Activated T-cell treated with anti-CD3 and anti-CD28 coated beads, Interleukin-2, amount 50 U/mL, for 72 hours (primary cell): ENCODE measurements around the gene CCDC190. TPM values are rescaled to one million over a fixed set of nuclear protein-coding genes. Genes with fewer than 3 reads are reported as not detected.
"Not testable (repeated sequence)": the region's sequence is repeated elsewhere in the genome, so short reads cannot be mapped to it uniquely, and the experiment has no call there.

ENCODE experiments used
- ATAC-seq, 2 donors: fragments of 150-1000 bp; cut with Tn5 transposase; replicated peaks in 1 of 2; 2 replicates each; pipeline ENCODE4 v1.10.0; 2021; ENCODE audit warnings: moderate library complexity in 2 of 2, mild to moderate bottlenecking in 1 of 2
- DNase-seq, 2 donors: peaks; one replicate each; pipeline ENCODE4 v3.0.0; 2021 to 2022; ENCODE audit warnings: mixed read lengths in 1 of 2
- H3K27ac Mint-ChIP-seq: one replicate; pipeline ENCODE4 v1.8.0; 2022; ENCODE audit warnings: mild to moderate bottlenecking, moderate library complexity, mixed read lengths
- H3K27me3 Mint-ChIP-seq: one replicate; pipeline ENCODE4 v1.8.0; 2022; ENCODE audit warnings: low read depth, mixed read lengths
- H3K36me3 Mint-ChIP-seq, 2 donors: one replicate each; pipeline ENCODE4 v1.8.0; 2022; ENCODE audit warnings: mixed read lengths in 2 of 2, mild to moderate bottlenecking in 1 of 2; ENCODE audit not compliant: insufficient read depth in 2 of 2
- H3K4me1 Mint-ChIP-seq: one replicate; pipeline ENCODE4 v1.8.0; 2022; ENCODE audit warnings: low read depth, mixed read lengths
- H3K4me3 Mint-ChIP-seq, 2 donors: one replicate each; pipeline ENCODE4 v1.8.0; 2022; ENCODE audit warnings: mild to moderate bottlenecking in 2 of 2, mixed read lengths in 2 of 2, moderate library complexity in 2 of 2
- H3K9me3 Mint-ChIP-seq, 2 donors: one replicate each; pipeline ENCODE4 v1.8.0; 2022; ENCODE audit warnings: mixed read lengths in 2 of 2
- total RNA-seq, 2 donors: library from RNA; stranded (reverse); gene quantifications; one replicate each; pipeline ENCODE4 v1.2.3, GENCODE V29; 2022

CCDC190 gene
- total RNA-seq, 2 donors from 2014 or later = not detected

- Mint-ChIP-seq H3K4me1 (peaks cover 7% of the 10 kb centered on the region), H3K36me3 (peaks cover 10 to 11% of the 10 kb centered on the region in 2 donors)
Measured at GRCh38 chr1:162840250-162840839, 20.6 kb downstream of the CCDC190 start.

DNA sequence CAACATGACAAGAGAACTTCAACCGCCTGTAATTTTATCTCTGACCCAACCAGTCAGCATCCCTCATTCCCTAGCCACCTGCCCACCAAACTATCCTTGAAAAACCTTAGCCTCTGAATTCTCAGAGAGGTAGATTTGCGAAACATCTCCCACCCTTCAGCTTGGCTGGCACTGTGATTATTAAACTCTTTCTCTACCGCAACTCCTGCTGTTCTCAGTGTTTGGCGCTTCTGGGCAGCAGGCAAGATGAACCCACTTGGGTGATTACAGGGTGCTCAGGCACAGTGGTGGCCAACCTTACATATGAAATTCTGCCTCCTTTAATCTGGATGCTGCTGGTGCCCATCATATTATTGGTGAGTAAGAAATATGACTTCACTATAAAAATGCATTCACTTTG is 22.1 kb downstream of the CCDC190 start:
- Mint-ChIP-seq H3K4me1 (peaks cover 22% of the 10 kb centered on the region), H3K27ac (no peak overlapping the region)

More at GRCh38 chr1:162840250-162840839, 20.6 kb downstream of the CCDC190 start:
- Mint-ChIP-seq H3K4me3 (no peak overlapping the region), H3K27ac (no peak overlapping the region), H3K9me3 (peaks cover 5 to 10% of the 10 kb centered on the region in 2 donors), H3K27me3 (peaks cover 32% of the 10 kb centered on the region)
- DNase-seq (no peak), ATAC-seq (no peak)

GRCh38 chr1:162835157-162835899 is 25.6 kb downstream of the CCDC190 start:
- Mint-ChIP-seq H3K4me1 (peaks cover 30% of the 10 kb centered on the region), H3K9me3 (peaks cover 5 to 8% of the 10 kb centered on the region in 2 donors), H3K36me3 (peaks cover 10 to 13% of the 10 kb centered on the region in 2 donors), H3K27ac (no peak overlapping the region), H3K27me3 (peaks cover 56% of the 10 kb centered on the region), H3K4me3 (peak overlapping the region; percentile 3 to 56)
- DNase-seq (peak; percentile 7 to 12), ATAC-seq (peak; percentile 93 to 95)

More for the DNA sequence above, 22.1 kb downstream of the CCDC190 start:
- Mint-ChIP-seq H3K9me3 (peaks cover 5 to 10% of the 10 kb centered on the region in 2 donors), H3K36me3 (peaks cover 10 to 13% of the 10 kb centered on the region in 2 donors), H3K4me3 (no peak overlapping the region), H3K27me3 (peaks cover 38% of the 10 kb centered on the region)
- no peak for DNase-seq
- no peak for ATAC-seq

- peaks cover 56% of the 10 kb centered on the region for H3K27me3 Mint-ChIP-seq
- no peak for ATAC-seq
- H3K4me1 Mint-ChIP-seq = peaks cover 30% of the 10 kb centered on the region
- no peak overlapping the region for H3K4me3 Mint-ChIP-seq
- H3K9me3 Mint-ChIP-seq = peaks cover 0 to 2% of the 10 kb centered on the region in 2 donors
- peaks cover 2% of the 10 kb centered on the region in 2 donors for H3K36me3 Mint-ChIP-seq
- no peak for DNase-seq
- H3K27ac Mint-ChIP-seq = no peak overlapping the region
Measured at GRCh38 chr1:162832470-162832869, 28.5 kb downstream of the CCDC190 start.

DNA sequence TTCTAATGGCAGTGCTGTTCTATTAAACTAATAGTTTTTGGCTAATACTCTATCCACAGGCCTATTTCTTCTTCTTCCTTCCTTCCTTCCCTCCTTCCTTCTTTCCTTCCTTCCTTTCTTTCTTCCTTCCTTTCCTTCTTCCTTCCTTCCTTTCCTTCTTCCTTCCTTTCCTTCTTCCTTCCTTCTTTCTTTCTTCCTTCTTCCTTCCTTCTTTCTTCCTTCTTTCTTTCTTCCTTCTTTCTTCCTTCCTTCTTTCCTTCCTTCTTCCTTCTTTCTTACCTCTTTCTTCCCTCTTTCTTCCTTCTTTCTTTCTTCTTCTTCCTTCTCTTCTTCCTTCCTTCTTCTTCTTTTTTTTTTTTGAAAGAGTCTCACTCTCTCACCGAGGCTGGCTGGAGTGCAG is 31.7 kb downstream of the CCDC190 start:
- H3K36me3 Mint-ChIP-seq = no peaks in the 10 kb centered on the region
- peaks cover 75% of the 10 kb centered on the region for H3K27me3 Mint-ChIP-seq
- no peak overlapping the region for H3K4me3 Mint-ChIP-seq
- ATAC-seq (no peak), DNase-seq (no peak)
- H3K4me1 Mint-ChIP-seq = peaks cover 13% of the 10 kb centered on the region
- no peak overlapping the region for H3K27ac Mint-ChIP-seq
- no peaks in the 10 kb centered on the region for H3K9me3 Mint-ChIP-seq

DNA sequence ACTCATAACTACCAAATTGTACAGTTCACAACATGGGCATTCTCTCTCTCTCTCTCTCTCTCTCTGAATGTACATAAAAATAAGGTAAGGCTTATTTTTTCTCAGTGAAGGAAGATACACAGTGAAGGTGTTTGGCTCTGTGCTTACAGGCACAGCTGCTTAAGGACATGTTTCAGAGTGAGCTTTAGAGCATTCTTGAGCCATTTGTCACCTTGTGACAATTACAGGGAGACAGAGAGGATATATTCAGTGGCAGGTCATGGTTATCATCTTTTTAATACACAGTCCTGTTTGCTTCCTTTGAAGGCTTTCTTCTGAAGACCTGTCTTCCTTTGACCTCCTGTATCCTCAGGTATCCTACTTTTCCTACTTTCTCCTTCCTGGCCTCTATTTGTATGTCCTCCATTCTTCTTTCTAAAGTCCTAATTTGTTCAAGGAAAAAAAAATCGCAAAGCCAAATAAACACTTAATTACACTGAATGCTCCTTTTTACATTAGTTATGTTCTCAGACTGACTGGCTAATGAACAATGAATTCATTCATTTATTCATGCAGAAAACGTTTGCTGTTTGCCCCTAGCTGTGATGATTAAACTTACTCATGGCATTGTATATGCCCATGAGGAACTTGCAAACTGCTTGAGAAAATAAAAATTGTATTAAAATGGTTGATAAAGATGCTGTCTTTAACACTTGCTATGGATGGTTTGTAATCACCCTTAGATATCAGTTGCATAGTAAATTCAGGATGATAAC is 37.0 kb downstream of the CCDC190 start:
- DNase-seq (no peak), ATAC-seq (no peak)
- Mint-ChIP-seq H3K4me1 (peaks cover 20% of the 10 kb centered on the region), H3K4me3 (no peak overlapping the region), H3K27ac (peak overlapping the region; percentile 10), H3K27me3 (peaks cover 62% of the 10 kb centered on the region), H3K9me3 (no peaks in the 10 kb centered on the region), H3K36me3 (no peaks in the 10 kb centered on the region)

DNA sequence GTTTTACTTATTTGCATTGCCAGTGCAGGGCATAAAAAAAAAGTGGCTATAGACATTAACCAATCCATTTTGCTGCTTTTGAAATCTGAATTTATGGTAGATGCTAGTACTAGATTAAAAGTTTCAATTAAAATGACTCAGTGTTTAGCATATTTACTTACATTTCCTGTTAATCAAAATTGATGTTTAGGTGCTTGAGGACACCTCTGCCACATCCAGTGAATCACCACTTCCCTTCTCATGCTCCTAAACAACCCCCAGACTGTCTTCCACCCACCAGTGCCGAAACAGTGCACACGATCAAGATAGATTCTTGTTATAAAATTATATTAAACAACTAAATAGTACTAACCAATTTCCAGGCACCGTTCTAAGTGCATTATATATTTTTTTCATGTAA is 37.7 kb downstream of the CCDC190 start:
- H3K9me3 Mint-ChIP-seq = no peaks in the 10 kb centered on the region
- no peak overlapping the region for H3K27ac Mint-ChIP-seq
- no peaks in the 10 kb centered on the region for H3K36me3 Mint-ChIP-seq
- H3K27me3 Mint-ChIP-seq = peaks cover 56% of the 10 kb centered on the region
- ATAC-seq (peak; percentile 78 to 79), DNase-seq (peak in 1 of 2 donors; percentile 9)
- peaks cover 20% of the 10 kb centered on the region for H3K4me1 Mint-ChIP-seq
- H3K4me3 Mint-ChIP-seq = peak overlapping the region; percentile 73 to 84

DNA sequence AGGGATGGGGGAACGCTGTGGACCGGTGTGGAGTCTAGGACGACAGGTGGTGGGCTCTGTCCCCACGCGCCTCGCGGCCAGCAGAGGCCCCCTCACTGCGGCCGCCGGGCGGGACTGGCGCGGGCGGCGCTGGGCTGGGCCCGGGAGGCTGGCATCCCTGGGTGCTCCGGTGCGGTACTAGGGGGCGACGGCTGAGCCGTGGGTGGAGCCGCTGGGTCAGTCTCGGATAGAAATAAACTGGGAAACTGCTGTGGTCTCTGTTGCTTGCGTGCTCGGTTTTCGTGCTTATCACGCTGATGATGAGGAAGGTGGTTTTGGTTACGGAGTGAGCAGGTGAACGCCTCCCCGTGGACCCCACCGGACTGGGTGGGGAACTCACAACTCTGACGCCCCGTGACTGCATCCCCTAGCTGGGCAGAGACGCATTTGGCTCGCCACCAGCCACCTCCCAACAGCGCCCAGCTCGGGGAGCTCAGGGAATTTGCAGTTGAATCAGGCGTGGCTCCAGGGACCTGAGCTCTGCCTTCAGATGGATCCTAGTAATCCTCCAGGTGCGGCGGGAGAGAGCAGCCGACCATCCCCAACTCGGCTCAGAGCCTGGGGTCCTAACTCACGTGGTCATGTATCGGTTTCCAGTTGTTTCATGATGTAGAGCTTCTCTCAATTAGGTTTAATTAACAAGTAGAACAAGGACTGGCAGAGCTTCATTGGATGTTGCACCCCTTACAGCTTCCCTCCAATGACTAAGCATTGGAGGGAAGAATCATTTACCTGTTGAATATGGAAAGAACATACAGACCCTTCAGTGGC is 38.4 kb downstream of the CCDC190 start:
- Mint-ChIP-seq H3K9me3 (no peaks in the 10 kb centered on the region), H3K27ac (peak overlapping the region; percentile 69), H3K4me1 (peaks cover 20% of the 10 kb centered on the region), H3K4me3 (peak overlapping the region; percentile 73 to 84), H3K36me3 (no peaks in the 10 kb centered on the region), H3K27me3 (peaks cover 55% of the 10 kb centered on the region)
- ATAC-seq = peak; percentile 56 to 70
- peak; percentile 6 to 11 for DNase-seq

DNA sequence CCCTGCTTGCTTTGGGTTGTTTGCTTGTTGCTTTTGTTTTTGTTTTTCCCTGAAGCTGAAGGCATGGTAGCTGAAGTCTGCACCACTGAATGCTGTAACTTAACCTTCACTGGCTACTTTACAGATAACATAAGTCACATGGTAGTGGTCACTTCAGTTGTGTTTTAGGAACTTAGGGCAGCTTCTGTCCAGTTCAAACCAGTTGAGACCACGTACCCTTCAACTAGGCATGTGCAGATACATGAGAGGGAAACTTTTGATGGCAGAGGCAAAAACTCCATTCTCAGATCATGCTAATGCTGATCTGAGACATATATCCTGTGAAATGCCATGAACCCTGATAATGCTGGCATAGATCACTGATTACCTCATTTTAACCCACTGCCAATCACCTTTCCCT is 42.3 kb downstream of the CCDC190 start:
- not testable (repeated sequence) for H3K36me3 Mint-ChIP-seq, H3K4me3 Mint-ChIP-seq, ATAC-seq, H3K27ac Mint-ChIP-seq, DNase-seq, H3K9me3 Mint-ChIP-seq
- peaks cover 27% of the 10 kb centered on the region for H3K27me3 Mint-ChIP-seq
- H3K4me1 Mint-ChIP-seq = peaks cover 20% of the 10 kb centered on the region

DNA sequence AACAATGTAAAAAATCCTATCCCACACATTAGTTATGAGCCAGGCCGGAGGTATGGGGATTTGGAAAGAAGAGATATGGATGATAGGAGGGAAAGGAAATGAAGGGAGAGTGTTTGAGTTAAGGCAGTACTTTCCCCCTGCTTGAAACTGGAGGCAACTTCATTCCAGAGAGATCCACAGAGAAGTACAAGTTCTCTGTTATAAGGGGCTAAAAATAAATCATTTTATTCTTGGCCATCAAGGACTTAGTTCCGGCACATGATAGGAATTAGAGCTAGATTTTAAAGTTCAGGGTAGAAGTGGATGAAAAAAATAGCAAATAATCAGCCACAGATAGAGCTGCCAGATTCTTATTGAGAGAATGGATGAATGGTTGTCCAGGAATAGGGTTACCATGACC is 42.8 kb downstream of the CCDC190 start:
- not testable (repeated sequence) for ATAC-seq

DNA sequence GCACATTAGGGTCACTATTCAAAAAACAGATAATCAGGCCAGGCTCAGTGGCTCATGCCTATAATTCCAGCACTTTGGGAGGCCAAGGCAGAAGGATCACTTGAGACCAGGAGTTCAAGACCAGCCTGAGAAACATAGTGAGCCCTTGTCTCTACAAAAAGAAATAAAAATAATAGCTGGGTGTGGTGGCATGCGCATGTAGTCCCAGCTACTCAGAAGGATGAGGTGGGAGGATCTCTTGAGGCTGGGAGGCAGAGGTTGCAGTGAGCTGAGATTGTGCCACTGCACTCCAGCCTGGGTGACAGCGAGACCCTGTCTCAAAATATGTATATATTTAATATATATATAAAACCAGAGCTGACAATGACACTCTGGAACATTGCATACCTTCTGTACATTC is 48.6 kb downstream of the CCDC190 start:
- DNase-seq, H3K27me3 Mint-ChIP-seq, H3K4me3 Mint-ChIP-seq, ATAC-seq, H3K4me1 Mint-ChIP-seq, H3K9me3 Mint-ChIP-seq, H3K27ac Mint-ChIP-seq: not testable (repeated sequence)
- peaks cover 3 to 14% of the 10 kb centered on the region in 2 donors for H3K36me3 Mint-ChIP-seq

More for the DNA sequence above, 42.8 kb downstream of the CCDC190 start:
- Mint-ChIP-seq H3K4me1 (peaks cover 15% of the 10 kb centered on the region), H3K27me3 (peaks cover 22% of the 10 kb centered on the region)
- H3K27ac Mint-ChIP-seq, H3K9me3 Mint-ChIP-seq, DNase-seq, H3K36me3 Mint-ChIP-seq, H3K4me3 Mint-ChIP-seq: not testable (repeated sequence)

DNA sequence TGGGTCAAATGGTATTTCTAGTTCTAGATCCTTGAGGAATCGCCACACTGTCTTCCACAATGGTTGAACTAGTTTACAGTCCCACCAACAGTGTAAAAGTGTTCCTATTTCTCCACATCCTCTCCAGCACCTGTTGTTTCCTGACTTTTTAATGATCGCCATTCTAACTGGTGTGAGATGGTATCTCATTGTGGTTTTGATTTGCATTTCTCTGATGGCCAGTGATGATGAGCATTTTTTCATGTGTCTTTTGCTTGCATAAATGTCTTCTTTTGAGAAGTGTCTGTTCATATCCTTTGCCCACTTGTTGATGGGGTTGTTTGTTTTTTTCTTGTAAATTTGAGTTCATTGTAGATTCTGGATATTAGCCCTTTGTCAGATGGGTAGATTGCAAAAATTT is 53.5 kb downstream of the CCDC190 start:
- not testable (repeated sequence) for H3K27ac Mint-ChIP-seq, H3K9me3 Mint-ChIP-seq, H3K27me3 Mint-ChIP-seq, ATAC-seq, DNase-seq, H3K4me1 Mint-ChIP-seq, H3K4me3 Mint-ChIP-seq
- H3K36me3 Mint-ChIP-seq = peaks cover 9 to 22% of the 10 kb centered on the region in 2 donors
